Naive thymus-derived CD4-positive, alpha-beta T cell (primary cell): ENCODE data around the gene CERS4. TPM values are rescaled to one million over a fixed set of nuclear protein-coding genes. Genes with fewer than 3 reads are reported as not detected.

Experiments used
- polyA plus RNA-seq, 2 donors: library from polyadenylated mRNA; unstranded; fragments of 300-500 nt; fragmentation: Illumina TruSeq; gene quantifications; one replicate each; pipeline ENCODE4 v1.2.3, GENCODE V29; 2021
- total RNA-seq, 6 experiments: library from RNA in 5 of 6; stranded (reverse) in 5 of 6; gene quantifications; 1 replicate in 5 of 6; 2 replicates in 1 of 6; pipeline ENCODE4 v1.2.3 and lab custom pipeline; 2021 to 2026

CERS4 gene
- total and polyA plus RNA-seq, 7 experiments from 2014 or later, result 11.2 to 32.4 (median 21.9) TPM

Other genes starting within 250 kb of the CERS4 start
- gene ELAVL1, start 203.7 kb upstream of the CERS4 start, total RNA-seq, result 100 to 1,000 TPM in 1 of 5 experiments, 10 to 100 TPM in 4; 32.4 to 117 (median 49.6) TPM
- gene ELAVL1, start 203.7 kb upstream of the CERS4 start, polyA plus RNA-seq, result 10 to 100 TPM; 42.1 to 61.4 TPM
- gene CCL25, start 156.6 kb upstream of the CERS4 start, total RNA-seq, result 1 to 10 TPM in 1 of 5 experiments, not detected in 4; 2.3 TPM
- not detected for gene CCL25, start 156.6 kb upstream of the CERS4 start, polyA plus RNA-seq
- gene FBN3, start 59.8 kb upstream of the CERS4 start, total RNA-seq, result not detected
- not detected for gene FBN3, start 59.8 kb upstream of the CERS4 start, polyA plus RNA-seq
- gene CD320, start 99.0 kb downstream of the CERS4 start, total RNA-seq, result 10 to 100 TPM; 20.5 to 52.0 (median 27.2) TPM
- gene CD320, start 99.0 kb downstream of the CERS4 start, polyA plus RNA-seq, result 10 to 100 TPM; 42.2 to 44.0 TPM
- 10 to 100 TPM; 16.8 to 50.3 (median 30.0) TPM for gene NDUFA7, start 112.0 kb downstream of the CERS4 start, total RNA-seq
- gene NDUFA7, start 112.0 kb downstream of the CERS4 start, polyA plus RNA-seq, result 100 to 1,000 TPM; 108 to 121 TPM
- gene RPS28, start 112.1 kb downstream of the CERS4 start, total RNA-seq, result 1,000 to 10,000 TPM; 2,319 to 4,111 (median 3,327) TPM
- 1,000 to 10,000 TPM; 3,564 to 3,677 TPM for gene RPS28, start 112.1 kb downstream of the CERS4 start, polyA plus RNA-seq
- 1 to 10 TPM; 1.3 to 4.4 (median 1.8) TPM for gene KANK3, start 133.9 kb downstream of the CERS4 start, total RNA-seq
- gene KANK3, start 133.9 kb downstream of the CERS4 start, polyA plus RNA-seq, result under 1 TPM; 0.52 to 0.72 TPM
- gene ANGPTL4, start 154.8 kb downstream of the CERS4 start, total RNA-seq, result 1 to 10 TPM in 1 of 5 experiments, not detected in 4; 1.1 TPM
- not detected for gene ANGPTL4, start 154.8 kb downstream of the CERS4 start, polyA plus RNA-seq
- gene RAB11B, start 181.0 kb downstream of the CERS4 start, total RNA-seq, result 100 to 1,000 TPM in 3 of 5 experiments, 10 to 100 TPM in 2; 77.4 to 113 (median 103) TPM
- 10 to 100 TPM; 53.1 to 63.8 TPM for gene RAB11B, start 181.0 kb downstream of the CERS4 start, polyA plus RNA-seq
- gene MARCHF2, start 203.9 kb downstream of the CERS4 start, total RNA-seq, result 10 to 100 TPM; 18.0 to 42.1 (median 23.4) TPM
- 10 to 100 TPM; 23.2 to 41.4 TPM for gene MARCHF2, start 203.9 kb downstream of the CERS4 start, polyA plus RNA-seq
- gene HNRNPM, start 235.6 kb downstream of the CERS4 start, total RNA-seq, result 100 to 1,000 TPM; 175 to 280 (median 272) TPM
- gene HNRNPM, start 235.6 kb downstream of the CERS4 start, polyA plus RNA-seq, result 100 to 1,000 TPM; 210 to 378 TPM